SU-DHL-6 (cell line): ENCODE measurements around the gene UPP1.

Source experiments
- H2AFZ ChIP-seq: fragments of 200-600 bp; sonication (generic); 2 replicates; pipeline ENCODE4 v1.6.1; 2014; ENCODE audit warnings: low read depth, mild to moderate bottlenecking, moderate library complexity, mixed read lengths, antibody characterized with exemption, low read length; ENCODE audit not compliant: severe bottlenecking
- H3F3A ChIP-seq: fragments of 200-600 bp; shearing (Covaris generic); 2 replicates; pipeline ENCODE4 v1.6.0; 2016; ENCODE audit warnings: antibody characterized with exemption, mild to moderate bottlenecking; ENCODE audit not compliant: insufficient read depth
- H3K27ac ChIP-seq: fragments of 200-600 bp; sonication (generic); 2 replicates; pipeline ENCODE4 v1.5.1; 2016; ENCODE audit warnings: low read depth, mild to moderate bottlenecking, low read length, moderate library complexity, mixed read lengths
- H3K27me3 ChIP-seq: fragments of 200-600 bp; sonication (generic), shearing (Covaris generic); 2 replicates; pipeline ENCODE4 v1.6.0; 2014; ENCODE audit warnings: mild to moderate bottlenecking, low read length
- H3K36me3 ChIP-seq: fragments of 200-600 bp; sonication (generic); 2 replicates; pipeline ENCODE4 v1.6.1; 2014; ENCODE audit warnings: mild to moderate bottlenecking, low read length, mixed read lengths
- H3K4me2 ChIP-seq: fragments of 300-600, 200-600 bp; shearing (Covaris generic), sonication (generic); 2 replicates; pipeline ENCODE4 v1.6.0; 2014; ENCODE audit warnings: low read length, low read depth, mild to moderate bottlenecking; ENCODE audit not compliant: poor library complexity, severe bottlenecking
- H3K4me3 ChIP-seq: fragments of 200-600 bp; sonication (generic); 2 replicates; pipeline ENCODE4 v1.5.1; 2014; ENCODE audit warnings: antibody characterized with exemption, low read length, mild to moderate bottlenecking, mixed read lengths; ENCODE audit not compliant: insufficient read depth, poor library complexity, severe bottlenecking
- H3K79me2 ChIP-seq: fragments of 200-600 bp; sonication (generic); 2 replicates; pipeline ENCODE4 v1.6.1; 2014; ENCODE audit warnings: mild to moderate bottlenecking, low read length, moderate library complexity; ENCODE audit not compliant: insufficient read depth
- H3K9ac ChIP-seq: fragments of 200-600 bp; sonication (generic); 2 replicates; pipeline ENCODE4 v1.7.0; 2014; ENCODE audit warnings: mild to moderate bottlenecking, low read length
- H3K9me2 ChIP-seq: fragments of 200-600 bp; sonication (generic); replicated peaks from 2 replicates; pipeline ENCODE4 v1.6.1; 2014; ENCODE audit warnings: low read length; ENCODE audit not compliant: insufficient read depth
- H3K9me3 ChIP-seq: fragments of 200-600 bp; sonication (generic); 2 replicates; pipeline ENCODE4 v1.6.1; 2014; ENCODE audit warnings: low read length, mixed read lengths; ENCODE audit not compliant: insufficient read depth
- H4K20me1 ChIP-seq: fragments of 200-600 bp; sonication (generic); 2 replicates; pipeline ENCODE4 v1.6.1; 2014; ENCODE audit warnings: low read depth, mild to moderate bottlenecking, antibody characterized with exemption, low read length, moderate library complexity, mixed read lengths
- CTCF ChIP-seq: fragments of 200-600 bp; sonication (generic); IDR thresholded peaks from one replicate; pipeline ENCODE4 v1.5.1; 2017; ENCODE audit warnings: antibody characterized with exemption, mild to moderate bottlenecking, low read length, moderate library complexity; ENCODE audit not compliant: insufficient read depth, poor library complexity, severe bottlenecking
- EZH2phosphoT487 ChIP-seq: fragments of 200-600 bp; sonication (generic), shearing (Covaris generic); conservative IDR thresholded peaks from 2 replicates; pipeline ENCODE4 v1.6.1; 2018; ENCODE audit warnings: mild to moderate bottlenecking, antibody characterized with exemption, low read length, moderate library complexity, mixed read lengths

The UPP1 gene

GRCh38 chr7:48085433-48085791 is 3.7 kb upstream of the UPP1 start:
- Histone ChIP-seq H4K20me1 (no peaks in the 10 kb centered on the region), H3F3A (peaks cover 6% of the 10 kb centered on the region; the same call in 1 of the 2 replicates), H3K79me2 (no peaks in the 10 kb centered on the region), H3K9ac (peak overlapping the region; percentile 28; the same call in 1 of the 2 replicates), H3K4me3 (no peak overlapping the region), H3K9me3 (no peaks in the 10 kb centered on the region), H3K4me2 (peak overlapping the region; percentile 44), H3K9me2 (no peaks in the 10 kb centered on the region), H2AFZ (peak overlapping the region; percentile 67), H3K27me3 (no peaks in the 10 kb centered on the region), H3K36me3 (no peaks in the 10 kb centered on the region), H3K27ac (peak overlapping the region; percentile 52)
- TF ChIP-seq CTCF (no peak), EZH2phosphoT487 (no peak)

GRCh38 chr7:48085942-48086341 is 3.1 kb upstream of the UPP1 start:
- Histone ChIP-seq H3K27me3 (no peaks in the 10 kb centered on the region), H3K36me3 (no peaks in the 10 kb centered on the region), H3K4me2 (peak overlapping the region; percentile 44), H3K9me3 (no peaks in the 10 kb centered on the region), H3F3A (peaks cover 11% of the 10 kb centered on the region; the same call in 1 of the 2 replicates), H3K9ac (no peak overlapping the region), H2AFZ (no peak overlapping the region), H3K4me3 (no peak overlapping the region), H3K79me2 (no peaks in the 10 kb centered on the region), H3K27ac (peak overlapping the region; percentile 52; the same call in 1 of the 2 replicates), H3K9me2 (no peaks in the 10 kb centered on the region), H4K20me1 (no peaks in the 10 kb centered on the region)
- no peak for TF ChIP-seq EZH2phosphoT487
- TF ChIP-seq CTCF: no peak

- Histone ChIP-seq H3K4me2 (no peak overlapping the region), H3K36me3 (no peaks in the 10 kb centered on the region), H3F3A (peaks cover 11% of the 10 kb centered on the region; the same call in 1 of the 2 replicates), H3K27ac (no peak overlapping the region), H3K4me3 (no peak overlapping the region), H2AFZ (no peak overlapping the region), H3K9ac (no peak overlapping the region), H3K9me2 (no peaks in the 10 kb centered on the region), H3K27me3 (no peaks in the 10 kb centered on the region), H4K20me1 (no peaks in the 10 kb centered on the region), H3K9me3 (no peaks in the 10 kb centered on the region), H3K79me2 (no peaks in the 10 kb centered on the region)
- no peak for TF ChIP-seq CTCF
- TF ChIP-seq EZH2phosphoT487: no peak
Observed at GRCh38 chr7:48087349-48087748, 1.7 kb upstream of the UPP1 start.
